GM13977 (cell line): Measurements from ENCODE around the gene SKOR1.

Experiments used
- DNase-seq: peaks from one replicate; pipeline ENCODE4 v3.0.0; 2012; ENCODE audit warnings: low spot score
- CTCF ChIP-seq: IDR thresholded peaks from 2 replicates; pipeline ENCODE4 v1.5.1; 2012; ENCODE audit warnings: mild to moderate bottlenecking, control low read depth; ENCODE audit not compliant: insufficient read depth; ENCODE audit errors: extremely low read depth, missing control alignments
- in situ Hi-C: fragments of 300-500 bp; cut with MboI; formaldehyde crosslinking; loops from one replicate; pipeline ENCODE4 v1.12.0; 2022; ENCODE audit warnings: low sequenced_read_pairs, low pct_unique_long_range_greater_than_20kb, mixed read lengths, inconsistent platforms; ENCODE audit not compliant: unreplicated experiment

The SKOR1 gene

GRCh38 chr15:67778968-67779548, 46.3 kb upstream of the SKOR1 start:
- TF ChIP-seq CTCF: no peak
- in situ Hi-C loops: no loop called here
- no peak for DNase-seq

GRCh38 chr15:67779549-67780111, 45.7 kb upstream of the SKOR1 start:
- in situ Hi-C loops: no loop called here
- no peak for TF ChIP-seq CTCF
- no peak for DNase-seq

- DNase-seq: no peak
- in situ Hi-C loops: no loop called here
- no peak for TF ChIP-seq CTCF
These were observed 44.2 kb upstream of the SKOR1 start for GRCh38 chr15:67781061-67781460.

- no peak for DNase-seq
- TF ChIP-seq CTCF: no peak
- in situ Hi-C loops: no loop called here
These were observed 43.2 kb upstream of the SKOR1 start for GRCh38 chr15:67781907-67782690.

GRCh38 chr15:67782691-67782991, 42.7 kb upstream of the SKOR1 start:
- no peak for DNase-seq
- TF ChIP-seq CTCF: no peak

GRCh38 chr15:67783303-67783702, 42.0 kb upstream of the SKOR1 start:
- in situ Hi-C loops: no loop called here
- peak; percentile 37 for DNase-seq
- peak; percentile 50 for TF ChIP-seq CTCF

More at GRCh38 chr15:67782691-67782991, 42.7 kb upstream of the SKOR1 start:
- in situ Hi-C loops: no loop called here
